Measurements from ENCODE around the gene IARS1. TPM values are rescaled to one million over a fixed set of nuclear protein-coding genes. Genes with fewer than 3 reads are reported as not detected.

IARS1 gene
- 100 to 1,000 TPM; 271 to 272 TPM for total RNA-seq

GRCh38 chr9:92293452-92294296 lies at the start of gene IARS1:
Gene IARS1, minus strand, starts transcription at chr9:92293697. Its CDS starts 4,278 bp downstream, at chr9:92289419.
- peak within 1 kb of the TSS; percentile 97 for H3K27ac Mint-ChIP-seq
- intact Hi-C loops (cut with micrococcal nuclease) = loop anchor here (1.0 kb wide), 5 partner anchors 32 to 472 kb away; partner anchors contain the start of genes CENPP, IPPK, NOL8 and SPTLC1
- H3K36me3 Mint-ChIP-seq (ENCODE audit: low read depth) = peaks cover 49% of the 10 kb centered on the region
- H3K4me3 Mint-ChIP-seq = peak within 1 kb of the TSS; percentile 95
- peaks cover 49% of the 10 kb centered on the region for H3K4me1 Mint-ChIP-seq (ENCODE audit: low read depth)
- peak; percentile 100 for DNase-seq
- H3K9me3 Mint-ChIP-seq = no peaks in the 10 kb centered on the region
- H3K27me3 Mint-ChIP-seq (ENCODE audit: low read depth) = no peaks in the 10 kb centered on the region
- CTCF ChIA-PET = interaction anchor here (0.6 kb wide), 1 partner anchor 12 kb away, joined by 3 read pairs; no protein-coding TSS in a partner anchor

- no peak for DNase-seq
- H3K36me3 Mint-ChIP-seq (ENCODE audit: low read depth) = peaks cover 28% of the 10 kb centered on the region
- CTCF ChIA-PET = no interaction called here
- intact Hi-C loops (cut with micrococcal nuclease) = no loop called here
- no peaks in the 10 kb centered on the region for H3K27me3 Mint-ChIP-seq (ENCODE audit: low read depth)
- peaks cover 6% of the 10 kb centered on the region for H3K9me3 Mint-ChIP-seq
- H3K27ac Mint-ChIP-seq = no peak overlapping the region
- H3K4me1 Mint-ChIP-seq (ENCODE audit: low read depth) = no peaks in the 10 kb centered on the region
- no peak overlapping the region for H3K4me3 Mint-ChIP-seq
Measured at GRCh38 chr9:92342825-92343488, 49.5 kb upstream of the IARS1 start.

GRCh38 chr9:92341578-92341977 lies 48.1 kb upstream of the IARS1 start:
- H3K36me3 Mint-ChIP-seq (ENCODE audit: low read depth) = peaks cover 28% of the 10 kb centered on the region
- H3K4me3 Mint-ChIP-seq = no peak overlapping the region
- H3K27me3 Mint-ChIP-seq (ENCODE audit: low read depth) = no peaks in the 10 kb centered on the region
- H3K9me3 Mint-ChIP-seq = peaks cover 6% of the 10 kb centered on the region
- no peaks in the 10 kb centered on the region for H3K4me1 Mint-ChIP-seq (ENCODE audit: low read depth)
- H3K27ac Mint-ChIP-seq = no peak overlapping the region
- no peak for DNase-seq
- intact Hi-C loops (cut with micrococcal nuclease) = no loop called here
- CTCF ChIA-PET = no interaction called here

- H3K4me3 Mint-ChIP-seq = no peak overlapping the region
Measured at GRCh38 chr9:92333282-92333634, 39.8 kb upstream of the IARS1 start.

GRCh38 chr9:92332577-92333281 lies 39.2 kb upstream of the IARS1 start:
- no peak overlapping the region for H3K27ac Mint-ChIP-seq
- no peak overlapping the region for H3K4me3 Mint-ChIP-seq
- peaks cover 10% of the 10 kb centered on the region for H3K4me1 Mint-ChIP-seq (ENCODE audit: low read depth)
- no peaks in the 10 kb centered on the region for H3K9me3 Mint-ChIP-seq
- DNase-seq = no peak
- H3K36me3 Mint-ChIP-seq (ENCODE audit: low read depth) = peaks cover 25% of the 10 kb centered on the region
- H3K27me3 Mint-ChIP-seq (ENCODE audit: low read depth) = no peaks in the 10 kb centered on the region
- CTCF ChIA-PET = interaction anchor here (0.6 kb wide), 1 partner anchor 191 kb away, joined by 3 read pairs; no protein-coding TSS in a partner anchor
- intact Hi-C loops (cut with micrococcal nuclease) = no loop called here

More at GRCh38 chr9:92333282-92333634, 39.8 kb upstream of the IARS1 start:
- Mint-ChIP-seq H3K27me3 (ENCODE audit: low read depth) (no peaks in the 10 kb centered on the region), H3K4me1 (ENCODE audit: low read depth) (peaks cover 6% of the 10 kb centered on the region), H3K9me3 (no peaks in the 10 kb centered on the region), H3K36me3 (ENCODE audit: low read depth) (peaks cover 26% of the 10 kb centered on the region), H3K27ac (no peak overlapping the region)
- CTCF ChIA-PET = interaction anchor here (0.6 to 0.7 kb wide), 2 partner anchors 128 to 327 kb away, joined by 3 to 5 read pairs; no protein-coding TSS in a partner anchor
- DNase-seq = no peak
- intact Hi-C loops (cut with micrococcal nuclease) = no loop called here

GRCh38 chr9:92328225-92328624 lies 34.7 kb upstream of the IARS1 start:
- CTCF ChIA-PET = interaction anchor here (0.6 kb wide), 1 partner anchor 203 kb away, joined by 3 read pairs; no protein-coding TSS in a partner anchor
- Mint-ChIP-seq H3K4me3 (no peak overlapping the region), H3K27me3 (ENCODE audit: low read depth) (no peaks in the 10 kb centered on the region), H3K27ac (no peak overlapping the region), H3K36me3 (ENCODE audit: low read depth) (peaks cover 18% of the 10 kb centered on the region), H3K9me3 (no peaks in the 10 kb centered on the region), H3K4me1 (ENCODE audit: low read depth) (peaks cover 29% of the 10 kb centered on the region)
- peak; percentile 12 for DNase-seq
- intact Hi-C loops (cut with micrococcal nuclease) = loop anchor here (5.0 to 10.0 kb wide), 4 partner anchors 191 to 737 kb away; partner anchors contain the start of gene BICD2

GRCh38 chr9:92327283-92327850 lies 33.9 kb upstream of the IARS1 start:
- Mint-ChIP-seq H3K27me3 (ENCODE audit: low read depth) (no peaks in the 10 kb centered on the region), H3K9me3 (no peaks in the 10 kb centered on the region), H3K36me3 (ENCODE audit: low read depth) (peaks cover 17% of the 10 kb centered on the region), H3K27ac (no peak overlapping the region), H3K4me3 (peak overlapping the region; percentile 99), H3K4me1 (ENCODE audit: low read depth) (peaks cover 37% of the 10 kb centered on the region)
- no peak for DNase-seq
- intact Hi-C loops (cut with micrococcal nuclease) = loop anchor here (5.0 to 10.0 kb wide), 4 partner anchors 190 to 737 kb away; partner anchors contain the start of gene BICD2
- CTCF ChIA-PET = no interaction called here

- intact Hi-C loops (cut with micrococcal nuclease) = loop anchor here (1.0 to 10.0 kb wide), 9 partner anchors 11 to 739 kb away; partner anchors contain the start of genes BICD2, IARS1, IPPK and SPTLC1
- H3K9me3 Mint-ChIP-seq = no peaks in the 10 kb centered on the region
- peaks cover 41% of the 10 kb centered on the region for H3K4me1 Mint-ChIP-seq (ENCODE audit: low read depth)
- CTCF ChIA-PET = interaction anchor here (0.8 kb wide), 1 partner anchor 186 kb away, joined by 4 read pairs; no protein-coding TSS in a partner anchor
- peak overlapping the region; percentile 97 for H3K27ac Mint-ChIP-seq
- no peaks in the 10 kb centered on the region for H3K27me3 Mint-ChIP-seq (ENCODE audit: low read depth)
- peak overlapping the region; percentile 99 for H3K4me3 Mint-ChIP-seq
- peaks cover 19% of the 10 kb centered on the region for H3K36me3 Mint-ChIP-seq (ENCODE audit: low read depth)
- peak; percentile 19 for DNase-seq
Measured at GRCh38 chr9:92325991-92326500, 32.5 kb upstream of the IARS1 start.

GRCh38 chr9:92325269-92325990 lies 31.9 kb upstream of the IARS1 start, which contains the start of the genes CENPP and NOL8:
Gene CENPP, plus strand, starts transcription at chr9:92325953.
Gene NOL8, minus strand, starts transcription at chr9:92325350. Its CDS starts 1,189 bp downstream, at chr9:92324161.
- Mint-ChIP-seq H3K27me3 (ENCODE audit: low read depth) (no peaks in the 10 kb centered on the region), H3K4me1 (ENCODE audit: low read depth) (peaks cover 41% of the 10 kb centered on the region), H3K36me3 (ENCODE audit: low read depth) (peaks cover 21% of the 10 kb centered on the region), H3K9me3 (no peaks in the 10 kb centered on the region), H3K27ac (peak within 1 kb of the TSS; percentile 97), H3K4me3 (peak within 1 kb of the TSS; percentile 99)
- DNase-seq = peak; percentile 88
- intact Hi-C loops (cut with micrococcal nuclease) = loop anchor here (1.0 to 10.0 kb wide), 9 partner anchors 10 to 739 kb away; partner anchors contain the start of genes BICD2, IARS1, IPPK and SPTLC1
- CTCF ChIA-PET = interaction anchor here (0.5 to 1.7 kb wide), 3 partner anchors 37 to 387 kb away, joined by 3 to 4 read pairs (median 4); no protein-coding TSS in a partner anchor

- peaks cover 41% of the 10 kb centered on the region for H3K4me1 Mint-ChIP-seq (ENCODE audit: low read depth)
- CTCF ChIA-PET = interaction anchor here (1.7 kb wide), 1 partner anchor 37 kb away, joined by 3 read pairs; no protein-coding TSS in a partner anchor
- no peak for DNase-seq
Measured at GRCh38 chr9:92324889-92325268, 31.4 kb upstream of the IARS1 start.

More at GRCh38 chr9:92324889-92325268, 31.4 kb upstream of the IARS1 start:
- Mint-ChIP-seq H3K27ac (peak overlapping the region; percentile 97), H3K27me3 (ENCODE audit: low read depth) (no peaks in the 10 kb centered on the region), H3K36me3 (ENCODE audit: low read depth) (peaks cover 25% of the 10 kb centered on the region), H3K4me3 (peak overlapping the region; percentile 99), H3K9me3 (no peaks in the 10 kb centered on the region)
- intact Hi-C loops (cut with micrococcal nuclease) = loop anchor here (1.0 to 10.0 kb wide), 9 partner anchors 10 to 740 kb away; partner anchors contain the start of genes BICD2, IARS1, IPPK and SPTLC1

Measured in activated naive CD4-positive, alpha-beta T cell treated with anti-CD3 and anti-CD28 coated beads for 36 hours (primary cell).